Activated CD8-positive, alpha-beta memory T cell treated with anti-CD3 and anti-CD28 coated beads, Interleukin-2, amount 10 ng/mL, durations not matched to agents 7 days and 5 days (primary cell): ENCODE data around the gene DMXL2. TPM values are rescaled to one million over a fixed set of nuclear protein-coding genes. Genes with fewer than 3 reads are reported as not detected.
"Not testable (repeated sequence)": the region's sequence is repeated elsewhere in the genome, so short reads cannot be mapped to it uniquely, and the experiment has no call there.

Source experiments
- ATAC-seq: fragments of 150-1000 bp; cut with Tn5 transposase; one replicate; pipeline ENCODE4 v1.10.0; 2021; ENCODE audit warnings: moderate library complexity
- CTCF ChIA-PET: fragments of 350-600 bp; sonication (Branson Sonifier 250); formaldehyde crosslinking; loops from one replicate; lab custom pipeline; 2021; ENCODE audit warnings: antibody characterized with exemption; lab: Charles Lee
- DNase-seq: peaks from one replicate; pipeline ENCODE4 v3.0.0-alpha.2; 2020
- H3K27ac Mint-ChIP-seq: one replicate; pipeline ENCODE4 v1.8.0; 2021; ENCODE audit warnings: mild to moderate bottlenecking, mixed read lengths
- H3K27me3 Mint-ChIP-seq: one replicate; pipeline ENCODE4 v1.8.0; 2021; ENCODE audit warnings: mixed read lengths
- H3K36me3 Mint-ChIP-seq: one replicate; pipeline ENCODE4 v1.8.0; 2021; ENCODE audit warnings: mild to moderate bottlenecking, mixed read lengths
- H3K4me1 Mint-ChIP-seq: one replicate; pipeline ENCODE4 v1.8.0; 2021; ENCODE audit warnings: mixed read lengths
- H3K4me3 Mint-ChIP-seq: one replicate; pipeline ENCODE4 v1.8.0; 2021; ENCODE audit warnings: mild to moderate bottlenecking, moderate library complexity, mixed read lengths
- H3K9me3 Mint-ChIP-seq: one replicate; pipeline ENCODE4 v1.8.0; 2022; ENCODE audit warnings: low read depth, mixed read lengths
- total RNA-seq, 2 experiments: library from RNA; stranded (reverse); gene quantifications; one replicate each; pipeline ENCODE4 v1.2.3, GENCODE V29; 2021

The DMXL2 gene
- total RNA-seq, 2 experiments from 2014 or later: 7.3 to 10.4 TPM

DNA sequence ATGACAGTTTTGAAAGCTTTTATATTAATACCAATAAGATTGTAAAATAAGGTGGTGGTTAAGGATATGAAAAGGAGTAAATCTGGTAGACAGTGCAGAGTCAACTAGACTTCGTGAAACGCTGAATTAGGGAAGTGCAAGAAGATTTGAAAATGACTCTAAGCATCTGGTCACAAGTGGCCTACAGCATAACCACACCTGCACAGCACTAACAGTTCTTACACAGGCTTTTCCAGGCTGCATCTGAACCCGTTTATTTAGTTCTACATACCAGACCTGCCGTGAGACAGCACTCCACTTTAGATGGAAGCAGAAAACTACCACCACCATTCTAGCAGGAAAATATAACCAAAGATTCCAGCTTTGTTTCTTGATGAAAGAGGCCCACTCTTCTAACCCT is 1.9 kb downstream of the DMXL2 start:
- Mint-ChIP-seq H3K36me3 (peaks cover 2% of the 10 kb centered on the region), H3K27me3 (peaks cover 37% of the 10 kb centered on the region), H3K4me1 (peaks cover 21% of the 10 kb centered on the region), H3K4me3 (no peak overlapping the region), H3K9me3 (no peaks in the 10 kb centered on the region), H3K27ac (no peak overlapping the region)
- ATAC-seq (no peak), DNase-seq (no peak)
- CTCF ChIA-PET: interaction anchor here (0.7 to 2.4 kb wide), 6 partner anchors 9 to 156 kb away, joined by 3 to 8 read pairs (median 5); no protein-coding TSS in a partner anchor

DNA sequence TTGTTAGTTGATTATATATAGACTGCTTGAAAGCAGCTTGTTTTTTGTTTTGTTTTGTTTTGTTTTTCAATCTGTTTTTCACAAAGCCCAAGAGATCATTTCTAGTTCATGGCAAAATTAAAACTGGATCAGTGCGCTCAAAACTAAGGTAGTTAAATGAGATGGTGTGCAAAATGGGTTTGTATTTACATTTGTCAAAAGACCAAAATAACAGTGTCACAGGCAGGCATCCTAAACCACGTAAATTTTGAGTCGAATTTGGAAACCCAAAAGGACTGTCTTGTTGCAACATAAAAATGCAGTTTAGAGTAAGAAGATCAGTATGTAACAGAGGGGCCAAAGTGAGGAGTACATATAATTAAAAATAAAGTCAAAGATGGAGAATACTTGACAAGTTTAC is 2.4 kb downstream of the DMXL2 start:
- Mint-ChIP-seq H3K27me3 (peaks cover 37% of the 10 kb centered on the region), H3K4me1 (peaks cover 21% of the 10 kb centered on the region), H3K27ac (no peak overlapping the region), H3K36me3 (peaks cover 2% of the 10 kb centered on the region), H3K4me3 (no peak overlapping the region), H3K9me3 (no peaks in the 10 kb centered on the region)
- CTCF ChIA-PET: interaction anchor here (0.7 to 2.0 kb wide), 5 partner anchors 9 to 156 kb away, joined by 3 to 8 read pairs (median 4); no protein-coding TSS in a partner anchor
- ATAC-seq (no peak), DNase-seq (no peak)

DNA sequence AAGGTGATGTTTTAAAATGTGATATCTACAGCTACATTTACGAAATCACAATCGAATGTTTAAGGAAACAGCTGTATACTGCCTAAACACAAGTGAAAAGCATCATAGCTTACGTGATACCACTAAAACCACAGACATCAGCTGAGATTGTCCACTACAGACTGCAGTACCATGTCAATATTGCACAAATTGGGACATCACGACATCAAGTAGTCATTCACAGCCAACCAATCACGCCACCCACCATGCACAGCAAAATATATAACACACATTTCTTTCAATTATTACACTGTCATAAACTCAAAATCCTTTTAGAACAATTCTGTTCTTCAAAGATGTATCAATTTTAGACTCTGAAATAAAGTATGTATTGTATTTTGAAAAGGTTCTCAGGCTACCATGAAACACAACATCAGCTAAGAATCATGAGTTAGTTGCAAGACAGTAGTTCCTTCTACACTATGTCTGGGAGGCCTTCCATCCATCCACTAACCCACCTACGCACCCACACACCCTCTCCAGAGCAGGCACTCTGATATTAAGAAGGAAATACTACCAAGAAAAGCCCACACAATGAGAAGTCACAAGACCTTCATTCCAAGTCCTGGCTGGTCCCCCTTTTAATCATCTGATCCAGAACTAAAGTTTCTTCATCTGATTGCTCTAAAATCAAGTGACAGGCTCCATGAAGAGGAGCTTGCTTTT is 3.1 kb downstream of the DMXL2 start:
- H3K4me1 Mint-ChIP-seq: peaks cover 21% of the 10 kb centered on the region
- CTCF ChIA-PET: interaction anchor here (1.2 to 1.3 kb wide), 2 partner anchors 8 to 51 kb away, joined by 3 to 4 read pairs; no protein-coding TSS in a partner anchor
- no peak overlapping the region for H3K27ac Mint-ChIP-seq
- no peak for DNase-seq
- no peak for ATAC-seq
- peaks cover 2% of the 10 kb centered on the region for H3K36me3 Mint-ChIP-seq
- H3K9me3 Mint-ChIP-seq: no peaks in the 10 kb centered on the region
- peaks cover 32% of the 10 kb centered on the region for H3K27me3 Mint-ChIP-seq
- no peak overlapping the region for H3K4me3 Mint-ChIP-seq

DNA sequence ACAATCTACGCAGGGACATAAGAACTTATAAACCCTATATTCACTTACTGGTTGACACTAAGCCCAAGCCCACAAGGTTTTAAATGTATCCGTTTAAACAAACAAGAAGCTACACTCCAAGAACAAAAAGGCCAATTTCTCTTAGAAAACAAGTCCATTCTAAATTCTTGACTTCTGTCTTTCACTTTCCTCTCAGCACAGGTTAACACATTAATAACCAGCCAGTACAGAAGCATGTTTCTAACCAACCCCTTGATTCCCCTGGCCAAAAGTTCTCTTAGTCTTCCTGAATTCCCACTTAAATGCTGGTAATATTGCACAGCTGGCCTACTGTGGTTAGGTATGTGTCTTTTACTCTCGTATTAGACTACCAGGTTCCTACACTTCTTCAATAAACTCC is 4.7 kb downstream of the DMXL2 start:
- DNase-seq (no peak), ATAC-seq (no peak)
- Mint-ChIP-seq H3K27ac (no peak overlapping the region), H3K27me3 (peaks cover 21% of the 10 kb centered on the region), H3K36me3 (peaks cover 4% of the 10 kb centered on the region), H3K4me3 (no peak overlapping the region), H3K4me1 (peaks cover 14% of the 10 kb centered on the region), H3K9me3 (peaks cover 4% of the 10 kb centered on the region)
- CTCF ChIA-PET: no interaction called here

DNA sequence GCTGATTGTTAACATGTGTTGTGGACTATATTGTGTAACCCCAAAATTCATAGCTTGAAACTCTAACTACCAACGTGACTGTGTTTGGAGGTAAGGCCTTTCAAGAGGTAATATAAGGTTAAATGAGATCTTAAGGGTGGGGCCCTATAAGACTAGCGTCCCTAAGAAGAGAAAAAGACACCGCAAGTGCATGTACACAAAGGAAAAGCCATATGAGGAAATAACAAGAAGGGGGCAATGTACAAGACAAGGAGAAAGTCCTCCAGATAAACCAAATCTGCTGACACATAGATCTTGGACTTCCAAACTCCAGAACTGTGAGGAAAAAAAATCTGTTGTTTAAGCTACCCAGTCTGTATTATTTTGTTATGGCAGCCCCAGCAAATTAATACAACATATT is 8.6 kb downstream of the DMXL2 start:
- ATAC-seq (no peak), DNase-seq (no peak)
- Mint-ChIP-seq H3K4me3 (no peak overlapping the region), H3K27ac (no peak overlapping the region), H3K27me3 (peaks cover 2% of the 10 kb centered on the region), H3K36me3 (peaks cover 4% of the 10 kb centered on the region), H3K9me3 (peaks cover 4% of the 10 kb centered on the region), H3K4me1 (no peaks in the 10 kb centered on the region)
- CTCF ChIA-PET: interaction anchor here (1.5 kb wide), 1 partner anchor 9 kb away, joined by 3 read pairs; the partner anchor contains the start of gene DMXL2

DNA sequence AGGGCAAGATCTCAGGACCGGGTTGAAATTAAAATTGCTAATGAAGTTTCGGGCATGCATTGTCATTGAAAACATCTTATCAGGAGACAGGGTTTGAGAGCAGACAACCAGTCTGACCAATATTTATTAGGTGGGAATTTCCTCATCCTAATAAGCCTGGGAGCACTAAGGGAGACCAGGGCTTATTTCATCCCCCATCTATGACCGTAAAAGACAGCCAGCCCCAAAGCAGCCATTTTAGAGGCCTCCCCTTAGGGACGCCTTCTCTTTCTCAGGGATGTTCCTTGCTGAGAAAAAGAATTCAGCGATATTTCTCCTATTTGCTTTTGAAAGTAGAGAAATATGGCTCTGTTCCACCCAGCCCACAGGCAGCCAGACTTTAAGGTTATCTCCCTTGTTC is 9.9 kb downstream of the DMXL2 start:
- H3K27me3 Mint-ChIP-seq, DNase-seq, H3K4me3 Mint-ChIP-seq, ATAC-seq, H3K4me1 Mint-ChIP-seq, H3K36me3 Mint-ChIP-seq, H3K9me3 Mint-ChIP-seq, H3K27ac Mint-ChIP-seq: not testable (repeated sequence)
- CTCF ChIA-PET: interaction anchor here (1.5 kb wide), 1 partner anchor 10 kb away, joined by 3 read pairs; the partner anchor contains the start of gene DMXL2

DNA sequence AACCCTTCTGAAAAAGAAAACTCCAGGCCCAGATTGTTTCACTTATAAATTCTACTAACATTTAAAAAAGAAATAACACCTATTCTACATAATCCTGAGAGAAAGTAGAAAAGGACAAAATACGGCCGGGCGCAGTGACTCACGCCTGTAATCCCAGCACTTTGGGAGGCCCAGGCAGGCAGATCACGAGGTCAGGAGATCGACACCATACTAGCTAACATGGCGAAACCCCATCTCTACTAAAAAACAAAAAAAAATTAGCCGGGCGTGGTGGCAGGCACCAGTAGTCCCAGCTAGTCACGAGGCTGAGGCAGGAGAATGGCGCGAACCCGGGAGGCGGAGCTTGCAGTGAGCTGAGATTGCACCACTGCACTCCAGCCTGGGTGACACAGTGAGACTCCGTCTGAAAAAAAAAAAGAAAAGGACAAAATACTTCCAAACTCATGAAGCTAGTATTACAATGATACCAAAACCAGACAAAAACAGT is 19.1 kb downstream of the DMXL2 start:
- H3K9me3 Mint-ChIP-seq, H3K27me3 Mint-ChIP-seq, DNase-seq, ATAC-seq, H3K27ac Mint-ChIP-seq, H3K4me1 Mint-ChIP-seq, H3K36me3 Mint-ChIP-seq, H3K4me3 Mint-ChIP-seq, CTCF ChIA-PET: not testable (repeated sequence)

DNA sequence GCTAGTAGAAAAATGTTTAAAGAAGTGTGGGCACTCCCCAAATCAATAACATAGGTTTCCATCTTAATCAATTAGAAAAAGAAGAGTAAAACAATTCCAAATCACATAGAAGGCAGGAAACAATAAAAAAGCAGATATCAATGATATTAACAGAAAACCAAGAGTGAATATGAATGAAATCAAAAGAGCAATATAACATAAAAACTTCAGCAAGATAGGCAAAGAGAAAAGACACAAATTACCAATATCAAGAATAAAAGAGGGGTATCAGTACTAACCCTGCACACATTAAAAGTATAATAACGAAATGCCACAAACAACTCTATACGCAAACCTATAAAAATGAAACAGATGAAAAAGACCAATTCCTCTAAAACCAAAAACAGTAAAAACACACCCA is 19.6 kb downstream of the DMXL2 start:
- H3K4me3 Mint-ChIP-seq: no peak overlapping the region
- no peak overlapping the region for H3K27ac Mint-ChIP-seq
- CTCF ChIA-PET: no interaction called here
- no peaks in the 10 kb centered on the region for H3K27me3 Mint-ChIP-seq
- no peaks in the 10 kb centered on the region for H3K9me3 Mint-ChIP-seq
- peaks cover 9% of the 10 kb centered on the region for H3K4me1 Mint-ChIP-seq
- ATAC-seq (no peak), DNase-seq (no peak)
- no peaks in the 10 kb centered on the region for H3K36me3 Mint-ChIP-seq

DNA sequence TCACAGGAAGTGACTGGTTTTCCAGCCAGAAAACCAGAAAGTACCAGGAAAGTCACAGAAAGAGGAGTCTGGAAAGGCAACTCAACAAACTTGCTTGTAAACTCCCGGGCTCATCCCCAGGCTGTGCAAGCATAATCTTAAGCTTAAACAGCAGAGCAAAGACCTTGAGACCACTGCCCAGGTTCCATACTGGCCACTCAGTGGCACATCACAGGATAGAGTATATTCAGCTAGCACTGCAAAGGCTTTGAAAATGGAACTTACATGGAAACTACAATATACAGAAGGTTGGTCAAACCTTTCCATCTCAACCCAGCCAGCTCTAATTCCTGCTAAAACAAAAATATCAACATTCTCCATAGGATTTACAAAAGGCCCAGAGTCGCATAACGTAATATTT is 20.1 kb downstream of the DMXL2 start:
- no peak for ATAC-seq
- Mint-ChIP-seq H3K27me3 (no peaks in the 10 kb centered on the region), H3K27ac (no peak overlapping the region), H3K4me3 (no peak overlapping the region), H3K4me1 (peaks cover 9% of the 10 kb centered on the region), H3K9me3 (no peaks in the 10 kb centered on the region), H3K36me3 (no peaks in the 10 kb centered on the region)
- DNase-seq: no peak
- CTCF ChIA-PET: no interaction called here

DNA sequence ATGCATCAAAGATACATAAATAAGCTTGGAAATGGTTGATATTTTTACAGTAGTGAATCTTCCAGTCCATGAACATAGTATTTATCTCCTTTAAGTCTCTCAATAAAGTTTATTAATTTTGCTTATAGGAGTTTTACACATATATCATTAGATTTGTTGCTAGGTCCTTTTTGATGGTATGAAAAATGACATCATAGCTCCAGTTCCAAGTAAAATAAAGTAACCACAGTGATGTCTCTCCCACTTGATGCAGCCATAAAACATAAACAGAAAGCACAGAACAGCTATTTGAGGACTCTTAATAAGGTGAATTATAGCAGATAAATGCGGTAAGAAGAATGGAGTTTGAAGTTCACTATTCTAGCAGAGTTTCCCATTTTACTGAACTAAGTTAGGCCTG is 20.8 kb downstream of the DMXL2 start:
- Mint-ChIP-seq H3K4me1 (peaks cover 9% of the 10 kb centered on the region), H3K27me3 (no peaks in the 10 kb centered on the region), H3K9me3 (no peaks in the 10 kb centered on the region), H3K27ac (no peak overlapping the region), H3K4me3 (no peak overlapping the region), H3K36me3 (no peaks in the 10 kb centered on the region)
- DNase-seq (no peak), ATAC-seq (no peak)
- CTCF ChIA-PET: no interaction called here

DNA sequence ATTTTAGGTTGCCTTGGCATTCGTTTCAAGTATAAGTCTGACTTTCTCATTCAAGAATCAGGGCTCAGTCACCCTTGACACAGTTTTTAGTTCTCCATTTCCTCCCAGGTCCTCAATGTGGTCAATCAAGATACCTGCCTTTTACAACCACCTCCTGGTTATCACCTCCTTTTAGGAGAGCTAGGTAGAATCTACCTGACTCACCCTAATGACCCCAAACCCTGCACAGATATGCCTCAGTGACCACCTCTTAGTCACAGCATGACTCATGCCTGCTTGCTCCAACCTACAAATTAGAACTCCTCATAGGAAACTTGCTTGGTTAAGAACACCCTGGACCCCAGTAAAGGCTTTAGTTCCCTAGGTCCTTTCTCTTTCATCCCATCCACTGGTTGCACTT is 22.5 kb downstream of the DMXL2 start:
- no peak for ATAC-seq
- H3K4me3 Mint-ChIP-seq: no peak overlapping the region
- DNase-seq: no peak
- H3K27ac Mint-ChIP-seq: no peak overlapping the region
- no peaks in the 10 kb centered on the region for H3K9me3 Mint-ChIP-seq
- H3K36me3 Mint-ChIP-seq: no peaks in the 10 kb centered on the region
- CTCF ChIA-PET: no interaction called here
- no peaks in the 10 kb centered on the region for H3K27me3 Mint-ChIP-seq
- H3K4me1 Mint-ChIP-seq: peaks cover 9% of the 10 kb centered on the region

DNA sequence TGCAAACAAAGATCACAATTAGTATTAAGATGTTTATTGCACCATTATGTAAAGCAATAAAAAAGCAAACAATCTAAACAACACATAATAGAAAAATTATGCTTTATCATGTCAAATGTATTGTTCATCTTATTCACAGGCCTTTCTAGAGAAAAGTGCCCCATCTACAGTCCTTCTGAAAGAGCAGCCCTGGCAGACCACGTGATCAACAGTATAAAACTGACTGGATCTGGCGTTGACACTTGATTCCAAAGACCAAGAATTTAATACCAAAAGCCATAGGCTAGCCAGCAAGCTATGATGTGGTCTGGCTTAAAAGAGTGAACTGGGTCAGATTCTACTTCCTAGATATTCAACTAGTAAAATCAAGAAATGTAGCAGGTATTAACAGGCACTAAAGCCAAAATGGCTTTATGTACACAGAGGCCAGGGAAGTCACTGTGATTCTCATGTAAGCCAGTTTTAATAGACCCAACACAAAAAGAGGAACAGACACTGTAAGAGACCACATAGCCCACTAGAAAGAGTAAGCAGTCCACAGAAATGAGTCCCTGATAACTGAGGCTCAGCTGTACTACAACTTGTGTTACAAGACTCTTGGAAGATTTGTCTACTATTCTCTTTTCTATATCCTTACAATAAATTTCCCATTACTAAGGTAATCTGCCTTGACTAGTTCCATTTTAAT is 32.5 kb downstream of the DMXL2 start:
- Mint-ChIP-seq H3K27ac (no peak overlapping the region), H3K27me3 (peaks cover 3% of the 10 kb centered on the region), H3K4me3 (no peak overlapping the region), H3K4me1 (no peaks in the 10 kb centered on the region), H3K36me3 (no peaks in the 10 kb centered on the region), H3K9me3 (peaks cover 3% of the 10 kb centered on the region)
- CTCF ChIA-PET: no interaction called here
- no peak for DNase-seq
- no peak for ATAC-seq

DNA sequence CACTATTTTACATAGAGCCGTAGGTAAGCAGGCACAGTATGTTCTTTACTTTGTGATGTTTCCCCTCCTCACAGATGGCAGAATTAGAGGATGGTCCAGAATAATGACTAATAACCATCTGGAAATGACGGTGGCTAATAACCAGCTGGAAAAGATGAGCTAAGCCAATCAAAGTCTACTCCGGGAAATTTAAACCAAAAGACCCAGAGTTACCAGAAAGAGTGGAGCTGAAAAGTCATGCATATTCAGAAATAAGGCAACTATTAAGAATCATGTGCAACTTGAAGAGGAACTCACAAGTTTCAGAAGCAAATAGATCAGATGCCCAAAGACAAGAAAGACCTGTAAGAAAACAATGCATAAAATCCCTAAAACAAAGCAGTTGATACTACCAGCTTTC is 33.6 kb downstream of the DMXL2 start:
- no peak overlapping the region for H3K27ac Mint-ChIP-seq
- CTCF ChIA-PET: no interaction called here
- ATAC-seq (no peak), DNase-seq (no peak)
- no peak overlapping the region for H3K4me3 Mint-ChIP-seq
- peaks cover 3% of the 10 kb centered on the region for H3K27me3 Mint-ChIP-seq
- H3K4me1 Mint-ChIP-seq: no peaks in the 10 kb centered on the region
- no peaks in the 10 kb centered on the region for H3K36me3 Mint-ChIP-seq
- H3K9me3 Mint-ChIP-seq: peaks cover 3% of the 10 kb centered on the region

DNA sequence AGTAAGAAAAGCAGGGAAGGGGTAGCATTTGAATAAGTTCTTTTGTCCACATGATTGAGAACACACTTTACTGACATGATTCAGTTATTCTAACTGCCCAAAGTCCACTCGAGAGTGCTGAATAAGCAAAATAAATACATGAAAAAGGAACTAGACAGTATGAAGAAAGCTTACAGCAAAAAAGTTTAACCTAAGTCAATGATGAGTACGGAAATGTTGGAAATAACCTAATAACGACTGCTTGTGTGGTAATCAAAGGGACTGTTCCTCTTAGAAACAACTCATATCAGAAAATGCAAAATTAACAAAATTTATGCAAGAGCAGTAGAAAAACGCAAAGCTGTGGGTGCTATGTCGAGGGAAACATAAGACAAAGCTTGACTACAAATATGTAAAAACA is 36.6 kb downstream of the DMXL2 start:
- Mint-ChIP-seq H3K9me3 (peaks cover 3% of the 10 kb centered on the region), H3K27me3 (no peaks in the 10 kb centered on the region), H3K36me3 (no peaks in the 10 kb centered on the region), H3K4me3 (no peak overlapping the region), H3K4me1 (no peaks in the 10 kb centered on the region), H3K27ac (no peak overlapping the region)
- ATAC-seq (no peak), DNase-seq (no peak)
- CTCF ChIA-PET: no interaction called here
